Kidney glomerular epithelial cell (primary cell): ENCODE results near the gene CSTF2.

Experiments
- DNase-seq: peaks from one replicate; lab custom pipeline; 2025; lab: John Stamatoyannopoulos, UW

CSTF2 gene

DNA sequence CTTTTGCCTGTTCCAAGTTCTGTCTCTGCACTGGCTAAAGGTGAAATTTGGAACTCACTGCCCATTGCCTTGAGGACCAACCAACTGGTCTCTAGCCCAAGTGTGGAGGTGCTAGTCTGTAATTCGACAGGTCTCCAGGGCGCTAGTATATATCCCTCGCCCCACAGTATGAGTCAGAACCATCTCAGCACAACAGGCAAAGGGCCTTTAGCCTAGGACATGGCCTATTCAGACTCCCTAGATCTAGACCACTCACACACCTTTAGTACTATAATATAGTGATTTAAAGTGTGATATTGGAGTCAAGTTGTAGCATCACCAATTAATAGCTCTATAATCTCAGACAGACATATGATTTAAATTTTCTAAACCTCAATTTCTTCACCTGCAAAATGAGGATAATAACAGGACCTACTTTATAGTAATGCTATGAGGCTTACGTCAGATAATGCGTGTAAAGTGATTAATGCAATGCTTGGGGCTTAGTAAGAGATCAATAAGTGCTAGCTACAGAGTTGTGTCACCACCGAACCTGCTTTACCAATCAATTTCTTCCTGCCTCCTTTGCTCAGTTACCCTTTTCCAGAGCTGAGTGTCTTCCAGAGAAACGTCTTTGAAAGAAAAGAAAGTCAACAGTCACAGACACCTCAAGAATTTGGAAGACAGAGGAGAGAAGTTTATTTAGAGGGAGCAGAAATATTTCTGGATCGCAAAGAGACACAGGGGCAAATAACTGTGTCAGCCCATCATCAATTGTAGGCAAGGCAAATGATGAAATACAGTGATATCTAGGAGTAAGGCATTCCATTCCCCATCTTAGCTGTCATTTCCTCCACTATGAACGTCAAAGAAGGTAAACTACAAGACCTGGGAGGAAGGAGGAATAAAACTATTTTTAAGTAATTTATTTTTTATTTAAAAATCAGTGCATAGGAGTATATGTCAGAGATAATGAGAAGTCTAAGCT, 51.7 kb downstream of the CSTF2 start:
- no peak for DNase-seq

DNA sequence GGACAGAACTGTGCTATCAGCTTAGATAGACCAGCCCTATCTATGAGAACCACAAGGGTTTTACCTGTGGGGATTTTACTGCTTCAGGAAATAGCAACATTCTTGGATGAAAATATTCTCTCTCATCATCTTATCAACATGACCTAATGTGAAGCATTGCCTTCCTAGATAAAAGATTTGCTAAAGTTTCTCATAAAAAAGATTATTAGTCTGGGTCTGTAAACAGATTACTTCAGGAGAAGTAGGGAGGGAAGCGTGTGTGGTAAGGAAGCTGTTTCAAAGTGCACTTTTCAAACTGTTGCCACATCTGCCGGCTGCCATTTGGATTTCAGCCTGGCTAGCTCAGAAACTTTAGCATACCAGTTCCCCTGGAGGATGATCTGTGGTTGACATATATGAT, 54.1 kb downstream of the CSTF2 start, which contains the start of gene NOX1:
TSS of gene NOX1 (minus strand) at position 35 of the 400 bp plus-strand sequence. CDS start 220 bp downstream, outside the sequence.
- DNase-seq = no peak

DNA sequence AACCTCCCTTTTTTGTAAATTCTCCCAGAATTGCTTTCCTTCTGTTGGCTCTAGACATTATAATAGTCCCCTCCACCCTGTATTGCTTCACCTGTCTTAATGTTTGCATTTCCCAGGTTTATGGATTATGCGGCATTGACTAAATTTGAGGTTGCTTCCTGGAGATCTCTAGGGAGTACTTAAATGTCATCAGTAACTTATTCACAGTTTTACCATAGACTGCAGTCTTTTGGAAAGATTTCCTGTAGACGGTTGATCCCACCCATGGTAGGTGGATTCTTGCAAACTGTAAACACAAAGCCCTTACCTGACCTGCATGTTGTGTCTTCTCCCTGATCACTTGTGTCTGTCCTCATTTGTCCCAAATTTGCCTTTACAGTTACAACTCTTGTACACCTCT, 60.2 kb downstream of the CSTF2 start:
- DNase-seq = no peak

DNA sequence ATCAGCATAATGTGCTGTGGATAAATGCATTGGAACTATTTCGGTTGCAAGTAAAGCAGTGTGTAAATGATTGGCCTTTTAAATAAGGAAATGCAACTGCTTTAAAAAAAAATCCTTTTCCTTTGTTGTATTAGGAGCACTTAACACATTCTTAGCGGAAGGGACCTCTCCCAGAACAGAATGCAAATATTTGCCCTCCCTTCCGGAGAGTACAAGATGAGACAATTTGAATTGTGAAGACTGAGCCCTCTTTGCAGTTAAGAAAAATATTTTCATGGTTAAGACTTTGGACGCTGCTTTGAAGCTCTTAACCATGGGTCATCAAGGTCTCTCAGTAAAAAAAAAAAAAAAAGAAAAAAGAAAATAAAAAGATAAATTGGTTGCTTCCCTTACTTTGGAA, 63.5 kb downstream of the CSTF2 start:
- no peak for DNase-seq
